GM03348 (cell line): Measurements from ENCODE around the gene TIMM23.
A peak's percentile ranks its signal among the peaks of the same experiment; 100 is the strongest.
"Not testable (repeated sequence)": the region's sequence is repeated elsewhere in the genome, so short reads cannot be mapped to it uniquely, and the experiment has no call there.

Experiments used
- DNase-seq: peaks from one replicate; pipeline ENCODE4 v3.0.0; 2012; ENCODE audit warnings: low spot score

The TIMM23 gene

GRCh38 chr10:46022978-46023702 is 50.9 kb downstream of the TIMM23 start:
- peak; percentile 93 for DNase-seq

DNA sequence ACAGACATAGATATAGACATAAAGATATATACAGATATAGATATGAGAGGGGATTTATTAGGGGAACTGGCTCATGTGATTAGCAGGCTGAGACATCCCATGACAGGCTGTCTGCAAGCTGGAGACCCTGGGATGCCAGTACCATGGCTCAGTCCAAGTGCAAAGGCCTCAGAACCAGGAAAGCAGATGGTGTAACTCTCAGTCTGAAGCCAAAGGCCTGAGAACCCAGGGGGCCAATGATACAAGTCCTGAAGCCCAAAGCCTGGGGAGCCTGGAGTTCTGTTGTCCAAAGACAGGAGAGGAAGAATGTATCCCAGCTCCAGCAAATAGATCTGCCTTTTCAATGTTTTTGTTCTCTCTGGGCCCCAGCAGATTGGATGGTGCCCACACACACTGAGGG is 52.7 kb downstream of the TIMM23 start:
- no peak for DNase-seq

- DNase-seq: no peak
These were observed 53.1 kb downstream of the TIMM23 start for GRCh38 chr10:46025406-46025805.

GRCh38 chr10:46026106-46026505 is 53.8 kb downstream of the TIMM23 start:
- DNase-seq: no peak

DNA sequence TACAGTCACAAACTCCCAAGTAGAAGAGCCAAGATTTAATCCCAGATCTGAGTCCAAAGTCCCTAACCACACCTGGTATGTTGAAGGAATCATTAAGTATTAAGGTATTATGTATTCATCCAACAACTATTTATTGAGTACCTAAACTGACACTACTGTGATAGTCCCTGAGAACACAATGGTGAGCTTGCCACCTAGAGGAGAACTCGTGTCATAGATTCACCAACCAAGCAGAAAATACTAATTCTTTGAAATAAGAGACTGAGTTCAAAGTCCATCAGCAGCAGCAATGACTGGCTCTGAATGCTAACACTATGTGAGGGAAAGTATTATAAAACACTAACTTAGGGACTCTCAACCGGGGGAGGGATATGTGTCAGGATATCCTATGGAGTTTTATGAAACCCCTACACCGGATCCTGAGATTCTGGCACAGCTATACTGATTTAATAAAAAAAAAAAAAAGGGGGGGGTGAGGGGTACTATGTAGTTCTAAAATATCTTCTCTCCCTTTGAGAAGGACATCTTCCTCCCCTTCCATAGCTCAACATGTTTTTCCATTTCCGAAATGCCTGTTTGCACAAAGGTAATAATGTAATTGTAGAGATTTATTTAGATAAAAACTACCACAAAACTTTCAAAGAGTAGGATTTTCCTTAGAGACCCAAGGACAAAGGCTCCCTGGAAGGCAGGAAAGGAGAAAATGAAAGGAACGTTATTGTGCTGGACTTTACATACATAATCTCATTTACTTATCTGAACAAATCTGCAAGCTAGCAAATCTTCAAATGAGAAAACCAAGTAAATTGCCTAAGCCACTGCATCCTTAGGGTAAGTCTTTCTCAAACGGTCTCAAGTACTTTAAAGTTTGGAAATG is 56.5 kb downstream of the TIMM23 start:
- DNase-seq: peak; percentile 66

GRCh38 chr10:46029461-46030030 is 57.3 kb downstream of the TIMM23 start:
- DNase-seq: no peak

- peak; percentile 99 for DNase-seq
These were observed 58.0 kb downstream of the TIMM23 start, which contains the start of gene NCOA4 for GRCh38 chr10:46030091-46030937. TSS of gene NCOA4 (minus strand) at chr10:46030623. CDS start at chr10:46016680, 13,943 bp downstream.

- no peak for DNase-seq
These were observed 59.6 kb downstream of the TIMM23 start for GRCh38 chr10:46031648-46032532.

GRCh38 chr10:46033602-46034011 is 61.3 kb downstream of the TIMM23 start:
- peak; percentile 78 for DNase-seq

GRCh38 chr10:46035923-46036849 is 63.9 kb downstream of the TIMM23 start:
- DNase-seq: no peak

DNA sequence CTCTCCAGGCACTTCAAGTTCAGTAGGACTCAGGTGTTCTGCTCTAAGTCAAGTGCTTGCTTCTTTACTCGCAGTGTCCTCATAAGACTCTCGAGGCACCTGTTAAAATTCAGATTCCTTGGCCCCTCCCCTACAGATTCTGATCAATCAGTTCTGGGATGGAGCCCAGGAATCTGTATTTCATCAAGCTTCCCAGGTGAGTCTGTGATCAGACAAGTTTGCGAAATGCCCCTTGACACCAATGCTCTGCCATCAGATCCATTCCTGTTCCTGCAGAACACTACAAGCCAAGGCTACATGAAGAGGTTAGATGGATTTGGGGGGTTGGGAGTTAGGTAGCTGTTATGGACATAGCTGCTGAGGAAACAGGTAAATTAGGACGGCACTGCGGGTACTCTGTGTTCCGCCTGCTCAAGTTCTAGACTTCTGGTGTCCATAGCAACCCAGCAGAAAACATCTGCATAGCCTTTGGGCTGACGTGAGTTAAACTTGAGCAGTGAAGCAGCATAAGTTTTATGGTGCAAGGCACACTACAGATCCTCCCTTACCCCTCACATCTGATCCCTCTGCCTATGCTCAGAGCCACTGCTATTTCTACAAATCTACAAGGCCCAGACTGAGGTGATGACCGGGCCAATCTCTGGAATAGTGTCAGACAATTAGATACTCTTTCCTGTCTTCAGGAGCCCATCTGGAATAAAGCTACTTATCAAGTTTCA is 65.0 kb downstream of the TIMM23 start:
- no peak for DNase-seq

GRCh38 chr10:46040004-46040403 is 67.7 kb downstream of the TIMM23 start:
- no peak for DNase-seq

DNA sequence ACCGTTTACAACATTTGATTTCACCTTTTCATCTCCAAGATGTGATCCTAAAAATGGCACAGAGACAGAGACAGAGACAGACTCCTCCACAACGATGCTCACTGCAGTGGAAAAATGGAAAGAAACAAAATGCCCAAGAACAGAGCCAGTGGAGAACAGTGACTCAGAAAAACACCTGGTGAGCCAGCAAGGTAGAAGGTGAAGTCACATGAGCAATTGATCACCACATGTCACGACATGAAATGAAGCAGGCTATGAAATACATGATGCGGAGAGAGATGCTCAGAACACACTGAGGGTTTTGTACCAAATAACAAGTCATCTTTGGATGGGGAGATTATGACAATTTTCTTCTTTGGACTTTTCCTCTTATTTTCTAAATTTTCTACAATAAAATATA is 70.2 kb downstream of the TIMM23 start:
- no peak for DNase-seq

DNA sequence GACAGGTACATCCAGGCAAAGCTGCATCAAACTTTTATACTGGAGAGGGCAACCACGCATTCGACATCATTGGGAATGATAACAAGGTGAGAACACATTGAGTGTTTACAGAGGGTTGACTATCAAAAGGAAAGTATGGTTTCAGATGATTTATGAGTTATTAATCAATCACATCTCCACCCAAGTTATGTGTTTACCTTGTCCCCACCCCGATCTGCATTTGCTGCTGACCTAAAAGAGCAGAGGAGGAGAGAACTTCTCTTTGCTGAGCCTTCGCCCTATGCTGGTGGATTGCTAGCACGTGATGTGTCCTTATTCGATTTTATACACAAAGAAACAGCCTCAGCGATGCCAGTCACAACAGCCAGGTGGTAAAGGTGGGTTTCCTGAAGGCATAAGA is 74.0 kb downstream of the TIMM23 start, which contains the start of gene MSMB:
Gene MSMB, minus strand, starts transcription at position 9 of the 400 bp plus-strand sequence. CDS start 32 bp downstream, outside the sequence.
- no peak for DNase-seq

GRCh38 chr10:46048152-46048551 is 75.9 kb downstream of the TIMM23 start:
- DNase-seq: no peak

DNA sequence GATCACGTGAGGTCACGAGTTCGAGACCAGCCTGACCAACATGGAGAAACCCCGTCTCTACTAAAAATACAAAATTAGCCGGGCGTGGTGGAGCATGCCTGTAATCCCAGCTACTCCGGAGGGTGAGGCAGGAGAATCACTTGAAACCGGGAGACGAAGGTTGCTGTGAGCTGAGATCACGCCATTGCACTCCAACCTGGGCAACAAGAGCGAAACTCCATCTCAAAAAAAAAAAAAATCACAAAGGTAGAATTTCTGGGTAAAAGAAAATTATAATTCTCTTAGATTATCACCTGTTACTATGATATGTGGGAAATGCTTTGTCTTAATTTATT is 77.2 kb downstream of the TIMM23 start:
- DNase-seq: not testable (repeated sequence)

- DNase-seq: no peak
These were observed 78.8 kb downstream of the TIMM23 start for GRCh38 chr10:46050941-46051623.

DNA sequence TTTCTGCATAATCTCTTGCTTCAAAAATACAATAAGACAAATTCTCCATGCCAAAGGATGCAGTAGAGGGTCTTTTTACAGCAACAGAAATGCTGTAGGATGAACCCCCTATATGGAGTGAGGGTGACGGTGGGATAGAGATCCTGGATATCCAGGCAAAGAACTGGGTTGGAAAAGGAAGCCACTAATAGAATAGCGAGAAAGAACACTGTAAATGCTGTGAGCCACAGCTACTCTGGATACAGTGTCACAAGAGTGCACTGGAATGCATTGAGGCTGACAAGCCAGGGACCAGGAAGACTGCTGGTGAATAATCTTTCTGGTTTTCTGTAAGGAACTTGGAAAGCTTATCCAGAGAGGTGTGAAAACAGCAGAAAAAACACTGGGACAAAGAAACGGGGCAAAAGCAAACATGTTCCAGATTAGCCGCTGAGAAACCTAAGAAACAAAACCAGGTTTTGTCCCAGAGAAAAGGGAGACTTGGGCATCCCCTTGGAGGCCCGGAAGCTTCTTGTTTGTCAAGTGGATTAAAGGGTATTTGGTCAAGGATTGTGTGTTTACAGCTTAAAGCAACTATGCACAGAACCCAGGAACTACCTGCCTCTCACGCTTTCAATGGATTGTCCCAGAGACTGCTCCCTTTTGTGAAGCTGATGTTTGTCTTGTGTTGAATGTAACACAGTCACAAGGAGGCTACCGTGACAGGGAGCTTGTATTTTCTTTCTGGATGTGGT is 79.9 kb downstream of the TIMM23 start:
- no peak for DNase-seq
